EH (cell line): ENCODE results near the gene RBM20.
"Not testable (repeated sequence)": the region's sequence is repeated elsewhere in the genome, so short reads cannot be mapped to it uniquely, and the experiment has no call there.

Experiments
- DNase-seq: peaks from one replicate; pipeline ENCODE4 v3.0.0-alpha.2; 2015; ENCODE audit warnings: low read depth

Gene RBM20

GRCh38 chr10:110853921-110854605, 209.9 kb downstream of the RBM20 start:
- DNase-seq = no peak

GRCh38 chr10:110857265-110858171, 213.4 kb downstream of the RBM20 start:
- no peak for DNase-seq

GRCh38 chr10:110858297-110858934, 214.3 kb downstream of the RBM20 start:
- no peak for DNase-seq

GRCh38 chr10:110859206-110859972, 215.3 kb downstream of the RBM20 start:
- no peak for DNase-seq

- DNase-seq = peak; percentile 93
Observed at GRCh38 chr10:110859973-110860376, 215.8 kb downstream of the RBM20 start.

- no peak for DNase-seq
Observed at GRCh38 chr10:110860576-110861241, 216.6 kb downstream of the RBM20 start.

GRCh38 chr10:110861476-110861875, 217.3 kb downstream of the RBM20 start:
- DNase-seq = no peak

- DNase-seq = peak; percentile 56
Observed at GRCh38 chr10:110861930-110862649, 218.0 kb downstream of the RBM20 start.

GRCh38 chr10:110862961-110863360, 218.8 kb downstream of the RBM20 start:
- DNase-seq = no peak

GRCh38 chr10:110863361-110863760, 219.2 kb downstream of the RBM20 start:
- DNase-seq = peak; percentile 26

GRCh38 chr10:110863956-110864355, 219.8 kb downstream of the RBM20 start:
- DNase-seq = no peak

GRCh38 chr10:110864662-110865140, 220.6 kb downstream of the RBM20 start:
- DNase-seq = peak; percentile 20

GRCh38 chr10:110865186-110865808, 221.2 kb downstream of the RBM20 start:
- peak; percentile 84 for DNase-seq

- DNase-seq = peak; percentile 50
Observed at GRCh38 chr10:110865809-110866482, 221.8 kb downstream of the RBM20 start.

- DNase-seq = not testable (repeated sequence)
Observed at GRCh38 chr10:110867011-110867806, 223.1 kb downstream of the RBM20 start.

- DNase-seq = peak; percentile 19
Observed at GRCh38 chr10:110867807-110868465, 223.8 kb downstream of the RBM20 start.

- DNase-seq = no peak
Observed at GRCh38 chr10:110868981-110869380, 224.8 kb downstream of the RBM20 start.

- peak; percentile 14 for DNase-seq
Observed at GRCh38 chr10:110870823-110871297, 226.7 kb downstream of the RBM20 start.
